ENCODE results near the gene ILF3.

- TF ChIP-seq ZNF384 (IDR thresholded peaks at IDR 0.05): no peak
- no peak for TF ChIP-seq SUZ12 (IDR thresholded peaks at IDR 0.05)
- no peak for TF ChIP-seq SP1 (IDR thresholded peaks at IDR 0.05)
- no peak for TF ChIP-seq L3MBTL2 (conservative IDR thresholded peaks at IDR 0.05)
- no peak for TF ChIP-seq FOXK2 (IDR thresholded peaks at IDR 0.05)
- no peak for TF ChIP-seq TARDBP (IDR thresholded peaks at IDR 0.05)
- no peak for TF ChIP-seq BHLHE40 (IDR thresholded peaks at IDR 0.05; ENCODE audit: borderline replicate concordance)
- TF ChIP-seq CTBP1 (IDR thresholded peaks at IDR 0.05; ENCODE audit: borderline replicate concordance): no peak
- TF ChIP-seq HDGF (IDR thresholded peaks at IDR 0.05; ENCODE audit: borderline replicate concordance): no peak
- no peak for TF ChIP-seq FOXA1 (IDR thresholded peaks at IDR 0.05)
- no peak for TF ChIP-seq ELF4 (IDR thresholded peaks at IDR 0.05)
- TF ChIP-seq ARNT (IDR thresholded peaks at IDR 0.05): no peak
- TF ChIP-seq FOXM1 (IDR thresholded peaks at IDR 0.05; ENCODE audit: borderline replicate concordance): no peak
These were observed 13.7 kb downstream of the ILF3 start for GRCh38 chr19:10667867-10668266.
